Spleen (tissue), 7 donors: ENCODE measurements around the gene DNAAF5.

Experiments
- POLR2A ChIP-seq, 3 donors: fragments of 450-650 bp; IDR thresholded peaks; one replicate each; pipeline ENCODE4 v1.5.1; 2017; ENCODE audit warnings: antibody characterized with exemption in 3 of 3, mild to moderate bottlenecking in 1 of 3
- POLR2AphosphoS5 ChIP-seq, 3 donors: sonication (generic); formaldehyde crosslinking; IDR thresholded peaks; one replicate each; pipeline ENCODE4 v1.5.1; 2017; ENCODE audit warnings: antibody characterized with exemption in 3 of 3
- TF ChIP-seq, protein P1 (sequence below), 11 experiments: fragments of 200-600 bp in 7 of 11; fragments of 450-650 bp in 4 of 11; sonication (generic) in 4 of 11; IDR thresholded peaks in 8 of 11; conservative IDR thresholded peaks in 3 of 11; 1 replicate in 7 of 11; 2 replicates in 4 of 11; pipeline versions ENCODE4 v1.4.0 to v1.8.0; 2016 to 2021; ENCODE audit warnings: antibody characterized with exemption in 11 of 11, inconsistent platforms in 4 of 11, mild to moderate bottlenecking in 1 of 11
- donor health status: DM: no; HTN: no; CAD: no; lungs with moderate emphysema.
- donor health status: DM: no; HTN: no; CAD: no.
- donor health status: DM: no; HTN: no; CAD: no.

DNA sequence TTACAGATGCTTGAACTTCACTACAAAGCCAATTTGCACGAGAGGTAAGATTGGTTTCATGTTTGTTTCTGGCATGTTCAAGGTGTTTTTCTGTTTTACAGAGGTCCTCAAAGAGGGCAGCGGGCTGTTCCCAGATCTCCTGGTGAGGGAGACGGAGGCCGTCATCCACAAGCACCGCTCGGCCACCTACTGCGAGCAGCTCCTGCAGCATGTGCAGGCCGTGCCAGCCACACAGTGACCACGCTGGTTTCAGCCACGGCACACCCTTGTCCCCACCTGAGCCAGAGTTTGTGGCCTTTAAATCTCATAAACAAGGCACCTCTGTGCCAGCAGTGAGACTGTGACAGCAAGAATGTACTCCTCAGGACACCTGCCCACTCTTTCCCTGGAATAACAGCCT is 58.9 kb downstream of the DNAAF5 start:
- no peak for TF ChIP-seq POLR2A (IDR thresholded peaks at IDR 0.05)
- TF ChIP-seq, protein P1, sequence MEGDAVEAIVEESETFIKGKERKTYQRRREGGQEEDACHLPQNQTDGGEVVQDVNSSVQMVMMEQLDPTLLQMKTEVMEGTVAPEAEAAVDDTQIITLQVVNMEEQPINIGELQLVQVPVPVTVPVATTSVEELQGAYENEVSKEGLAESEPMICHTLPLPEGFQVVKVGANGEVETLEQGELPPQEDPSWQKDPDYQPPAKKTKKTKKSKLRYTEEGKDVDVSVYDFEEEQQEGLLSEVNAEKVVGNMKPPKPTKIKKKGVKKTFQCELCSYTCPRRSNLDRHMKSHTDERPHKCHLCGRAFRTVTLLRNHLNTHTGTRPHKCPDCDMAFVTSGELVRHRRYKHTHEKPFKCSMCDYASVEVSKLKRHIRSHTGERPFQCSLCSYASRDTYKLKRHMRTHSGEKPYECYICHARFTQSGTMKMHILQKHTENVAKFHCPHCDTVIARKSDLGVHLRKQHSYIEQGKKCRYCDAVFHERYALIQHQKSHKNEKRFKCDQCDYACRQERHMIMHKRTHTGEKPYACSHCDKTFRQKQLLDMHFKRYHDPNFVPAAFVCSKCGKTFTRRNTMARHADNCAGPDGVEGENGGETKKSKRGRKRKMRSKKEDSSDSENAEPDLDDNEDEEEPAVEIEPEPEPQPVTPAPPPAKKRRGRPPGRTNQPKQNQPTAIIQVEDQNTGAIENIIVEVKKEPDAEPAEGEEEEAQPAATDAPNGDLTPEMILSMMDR (IDR thresholded peaks at IDR 0.05 in 8 of 11, conservative IDR thresholded peaks at IDR 0.05 in 3 of 11): no peak
- no peak for TF ChIP-seq POLR2AphosphoS5 (IDR thresholded peaks at IDR 0.05)
